Activated CD8-positive, alpha-beta T cell treated with anti-CD3 and anti-CD28 coated beads for 36 hours (primary cell): ENCODE results near the gene EBPL. TPM values are rescaled to one million over a fixed set of nuclear protein-coding genes. Genes with fewer than 3 reads are reported as not detected.

Experiments used
- ATAC-seq: fragments of 200-7000 bp; cut with Tn5 transposase; one replicate; pipeline ENCODE4 v1.10.0; 2021; ENCODE audit warnings: mild to moderate bottlenecking, moderate library complexity
- CTCF ChIA-PET: fragments of 350-600 bp; sonication (Branson Sonifier 250); formaldehyde crosslinking; loops from one replicate; lab custom pipeline; 2021; ENCODE audit warnings: antibody characterized with exemption; lab: Charles Lee
- POLR2A ChIA-PET: fragments of 350-600 bp; sonication (Branson Sonifier 250); formaldehyde crosslinking; loops from one replicate; lab custom pipeline; 2021; ENCODE audit warnings: antibody characterized with exemption; lab: Charles Lee
- DNase-seq: peaks from one replicate; pipeline ENCODE4 v3.0.0-alpha.2; 2020
- H3K27ac Mint-ChIP-seq: one replicate; pipeline ENCODE4 v1.8.0; 2021; ENCODE audit warnings: mild to moderate bottlenecking, mixed read lengths
- H3K27me3 Mint-ChIP-seq: one replicate; pipeline ENCODE4 v1.8.0; 2021; ENCODE audit warnings: mixed read lengths
- H3K36me3 Mint-ChIP-seq: one replicate; pipeline ENCODE4 v1.8.0; 2021; ENCODE audit warnings: low read depth, mixed read lengths
- H3K4me1 Mint-ChIP-seq: one replicate; pipeline ENCODE4 v1.8.0; 2021; ENCODE audit warnings: low read depth, mixed read lengths
- H3K4me3 Mint-ChIP-seq: one replicate; pipeline ENCODE4 v1.8.0; 2021; ENCODE audit warnings: mild to moderate bottlenecking, moderate library complexity, mixed read lengths
- H3K9me3 Mint-ChIP-seq: one replicate; pipeline ENCODE4 v1.8.0; 2021; ENCODE audit warnings: mixed read lengths
- intact Hi-C: fragments of 100-400 bp; cut with micrococcal nuclease; formaldehyde crosslinking; loops from one replicate; pipeline ENCODE4 v1.10.0; 2022
- total RNA-seq, 2 experiments: library from RNA; stranded (reverse); gene quantifications; one replicate each; pipeline ENCODE4 v1.2.3, GENCODE V29; 2021
- TF ChIP-seq, protein P1 (sequence below): fragments of 200-600 bp; IDR thresholded peaks from one replicate; pipeline ENCODE4 v1.8.0; 2022; ENCODE audit warnings: antibody characterized with exemption, mild to moderate bottlenecking

Gene EBPL
- total RNA-seq, 2 experiments from 2014 or later, result 35.6 to 37.8 TPM

DNA sequence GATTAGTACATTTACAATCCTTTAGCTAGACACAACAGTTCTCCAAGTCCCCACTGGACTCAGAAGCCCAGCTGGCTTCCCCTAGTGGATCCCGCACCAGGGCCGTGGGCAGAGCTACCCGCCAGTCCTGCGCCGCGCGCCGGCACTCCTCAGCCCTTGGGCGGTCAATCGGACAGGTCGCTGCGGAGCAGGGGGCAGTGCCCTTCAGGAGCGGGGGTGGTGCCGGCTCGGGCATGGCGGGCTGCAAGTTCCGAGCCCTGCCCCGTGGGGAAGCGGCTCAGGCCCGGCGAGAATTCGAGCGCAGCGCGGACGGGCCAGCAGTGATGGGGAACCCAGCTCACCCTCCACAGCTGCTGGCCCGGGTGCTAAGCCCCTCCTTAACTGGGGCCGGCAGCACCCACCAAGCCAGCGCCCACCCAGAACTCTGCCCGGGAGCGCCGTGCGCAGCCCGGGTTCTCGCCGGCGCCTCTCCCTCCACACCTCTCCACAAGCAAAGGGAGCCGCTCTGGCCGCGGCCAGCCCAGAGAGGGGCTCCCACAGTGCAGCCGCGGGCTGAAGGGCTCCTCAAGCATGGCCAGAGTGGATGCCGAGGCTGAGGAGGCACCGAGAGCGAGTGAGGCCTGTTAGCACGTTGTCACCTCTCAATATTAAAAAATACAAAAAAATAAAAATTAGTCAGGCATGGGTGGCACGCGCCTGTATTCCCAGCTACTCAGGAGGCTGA lies 12.9 kb downstream of the EBPL start:
- CTCF ChIA-PET, result interaction anchor here (0.8 kb wide), 1 partner anchor 45 kb away, joined by 3 read pairs; no protein-coding TSS in a partner anchor
- no peak for ATAC-seq
- peaks cover 4% of the 10 kb centered on the region for H3K4me1 Mint-ChIP-seq
- H3K4me3 Mint-ChIP-seq, result no peak overlapping the region
- POLR2A ChIA-PET, result no interaction called here
- intact Hi-C loops, result no loop called here
- no peak overlapping the region for H3K27ac Mint-ChIP-seq
- no peaks in the 10 kb centered on the region for H3K9me3 Mint-ChIP-seq
- no peaks in the 10 kb centered on the region for H3K27me3 Mint-ChIP-seq
- TF ChIP-seq, protein P1, sequence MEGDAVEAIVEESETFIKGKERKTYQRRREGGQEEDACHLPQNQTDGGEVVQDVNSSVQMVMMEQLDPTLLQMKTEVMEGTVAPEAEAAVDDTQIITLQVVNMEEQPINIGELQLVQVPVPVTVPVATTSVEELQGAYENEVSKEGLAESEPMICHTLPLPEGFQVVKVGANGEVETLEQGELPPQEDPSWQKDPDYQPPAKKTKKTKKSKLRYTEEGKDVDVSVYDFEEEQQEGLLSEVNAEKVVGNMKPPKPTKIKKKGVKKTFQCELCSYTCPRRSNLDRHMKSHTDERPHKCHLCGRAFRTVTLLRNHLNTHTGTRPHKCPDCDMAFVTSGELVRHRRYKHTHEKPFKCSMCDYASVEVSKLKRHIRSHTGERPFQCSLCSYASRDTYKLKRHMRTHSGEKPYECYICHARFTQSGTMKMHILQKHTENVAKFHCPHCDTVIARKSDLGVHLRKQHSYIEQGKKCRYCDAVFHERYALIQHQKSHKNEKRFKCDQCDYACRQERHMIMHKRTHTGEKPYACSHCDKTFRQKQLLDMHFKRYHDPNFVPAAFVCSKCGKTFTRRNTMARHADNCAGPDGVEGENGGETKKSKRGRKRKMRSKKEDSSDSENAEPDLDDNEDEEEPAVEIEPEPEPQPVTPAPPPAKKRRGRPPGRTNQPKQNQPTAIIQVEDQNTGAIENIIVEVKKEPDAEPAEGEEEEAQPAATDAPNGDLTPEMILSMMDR, result no peak
- H3K36me3 Mint-ChIP-seq, result peaks cover 13% of the 10 kb centered on the region
- DNase-seq, result no peak

DNA sequence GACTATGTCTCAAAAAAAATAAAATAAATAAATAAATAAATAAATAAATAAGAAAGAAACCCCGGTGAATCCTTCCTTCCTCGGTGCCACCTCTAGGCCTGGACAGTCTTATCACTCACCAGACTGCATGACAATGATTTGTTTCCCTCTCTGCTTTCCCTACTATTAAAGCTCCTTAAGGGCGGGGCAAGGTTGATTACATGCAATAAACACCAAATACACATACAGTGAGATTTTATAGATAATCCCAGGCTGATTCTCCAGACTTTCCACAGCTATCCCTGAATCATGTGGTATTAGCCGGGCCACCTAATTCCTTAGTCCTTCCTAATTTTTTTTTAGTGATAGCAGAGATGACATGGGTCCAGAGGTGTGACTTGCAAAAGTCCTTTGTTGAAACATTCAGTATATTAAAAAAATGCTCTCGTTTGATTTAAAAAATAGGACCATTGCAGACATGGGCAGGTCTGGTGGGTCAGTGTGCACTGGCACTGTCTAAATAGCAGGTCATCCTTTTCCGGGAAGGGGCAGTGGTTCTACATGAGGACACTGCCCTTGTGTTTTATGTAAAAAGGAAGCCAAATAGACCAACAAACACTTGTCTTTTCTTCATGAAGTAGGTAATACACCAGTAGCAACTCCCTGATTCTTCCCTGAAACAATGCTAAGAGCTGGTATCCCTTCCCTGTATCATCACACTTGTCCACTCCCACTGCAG lies 14.5 kb downstream of the EBPL start:
- no peak for ATAC-seq
- H3K36me3 Mint-ChIP-seq, result peaks cover 13% of the 10 kb centered on the region

DNA sequence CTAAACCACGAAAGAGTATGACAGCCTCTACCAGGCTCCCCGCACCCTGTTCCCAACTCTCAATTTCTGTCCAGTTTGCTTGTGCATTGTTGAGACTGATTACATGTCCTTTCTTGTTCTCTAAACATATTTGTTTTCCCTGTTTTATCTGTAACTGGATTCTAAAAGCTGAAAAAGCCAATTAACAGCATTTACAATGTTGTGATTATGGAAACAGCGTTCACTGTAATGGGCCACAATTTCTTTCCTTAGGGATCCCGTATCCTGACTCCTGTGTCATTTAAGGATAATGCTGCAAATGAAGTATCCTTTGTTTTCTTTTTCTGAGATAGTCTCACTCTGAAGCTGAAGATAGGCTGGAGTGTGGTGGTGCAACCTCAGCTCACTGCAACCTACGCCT lies 20.5 kb downstream of the EBPL start:
- Mint-ChIP-seq H3K9me3 (no peaks in the 10 kb centered on the region), H3K27ac (no peak overlapping the region), H3K27me3 (no peaks in the 10 kb centered on the region), H3K36me3 (peaks cover 14% of the 10 kb centered on the region), H3K4me1 (no peaks in the 10 kb centered on the region), H3K4me3 (no peak overlapping the region)
- CTCF ChIA-PET, result interaction anchor here (0.8 to 1.5 kb wide), 5 partner anchors 9 to 175 kb away, joined by 3 to 7 read pairs (median 3); no protein-coding TSS in a partner anchor
- TF ChIP-seq, protein P1, result no peak
- POLR2A ChIA-PET, result interaction anchor here (0.8 to 1.4 kb wide), 3 partner anchors 14 to 122 kb away, joined by 3 read pairs; partner anchors contain the start of gene KPNA3
- intact Hi-C loops, result loop anchor here (5.0 kb wide), 1 partner anchor 176 kb away; no protein-coding TSS in a partner anchor
- ATAC-seq (no peak), DNase-seq (no peak)

More for the DNA sequence above, 14.5 kb downstream of the EBPL start:
- CTCF ChIA-PET, result no interaction called here
- TF ChIP-seq, protein P1, result no peak
- Mint-ChIP-seq H3K27me3 (no peaks in the 10 kb centered on the region), H3K9me3 (no peaks in the 10 kb centered on the region), H3K27ac (no peak overlapping the region), H3K4me3 (no peak overlapping the region), H3K4me1 (peaks cover 4% of the 10 kb centered on the region)
- no peak for DNase-seq
- POLR2A ChIA-PET, result no interaction called here
- intact Hi-C loops, result no loop called here

DNA sequence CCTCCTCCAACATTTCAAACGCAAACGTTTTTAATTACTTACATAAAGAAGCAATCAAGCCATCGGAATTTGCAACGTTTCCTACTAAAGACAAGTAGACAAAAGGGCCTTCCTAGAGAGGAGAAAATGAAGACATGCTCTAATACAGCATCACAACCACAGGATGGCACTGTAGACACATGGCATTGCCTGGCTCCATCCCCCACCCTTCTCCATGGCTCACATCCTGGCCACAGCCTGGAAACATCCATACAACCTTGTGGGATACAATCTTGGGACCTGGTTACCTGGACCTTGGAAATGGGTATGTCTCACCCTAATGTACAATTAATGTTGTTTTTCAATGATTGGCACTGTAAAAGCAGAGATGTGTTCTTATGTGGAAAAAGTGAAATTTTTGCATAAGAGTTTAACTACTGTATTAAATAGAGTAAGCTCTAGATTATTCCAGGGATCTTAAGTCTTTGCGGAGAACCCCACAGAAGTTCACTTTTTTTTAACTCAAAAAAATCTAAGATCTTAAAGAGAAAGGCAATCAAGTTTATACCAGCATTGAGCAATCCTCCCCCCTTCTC lies 21.5 kb downstream of the EBPL start:
- Mint-ChIP-seq H3K4me1 (no peaks in the 10 kb centered on the region), H3K36me3 (peaks cover 16% of the 10 kb centered on the region), H3K4me3 (no peak overlapping the region), H3K27me3 (no peaks in the 10 kb centered on the region), H3K9me3 (no peaks in the 10 kb centered on the region), H3K27ac (no peak overlapping the region)
- DNase-seq, result peak; percentile 41
- intact Hi-C loops, result loop anchor here (5.0 kb wide), 1 partner anchor 177 kb away; no protein-coding TSS in a partner anchor
- ChIA-PET CTCF (interaction anchor here (0.7 to 1.5 kb wide), 7 partner anchors 10 to 176 kb away, joined by 3 to 7 read pairs (median 3); no protein-coding TSS in a partner anchor), POLR2A (interaction anchor here (1.0 kb wide), 1 partner anchor 123 kb away, joined by 3 read pairs; the partner anchor contains the start of gene KPNA3)
- TF ChIP-seq, protein P1, result peak; percentile 64
- peak; percentile 61 for ATAC-seq
